H1 (cell line): Measurements from ENCODE around the gene CYP17A1. TPM values are rescaled to one million over a fixed set of nuclear protein-coding genes. Genes with fewer than 3 reads are reported as not detected.

ENCODE experiments used
- CTCF ChIA-PET: fragments of 300-600 bp; sonication (Branson Sonifier 250); formaldehyde crosslinking; loops from one replicate; lab custom pipeline; 2021; ENCODE audit not compliant: partially characterized antibody; lab: Charles Lee
- POLR2A ChIA-PET: fragments of 300-600 bp; sonication (Branson Sonifier 250); formaldehyde crosslinking; loops from one replicate; lab custom pipeline; 2021; ENCODE audit warnings: inconsistent platforms; ENCODE audit not compliant: partially characterized antibody; lab: Charles Lee
- DNase-seq, 2 experiments: peaks; one replicate each; pipeline versions ENCODE4 v3.0.0 to v3.0.0-alpha.2; 2010 to 2022; ENCODE audit warnings: low spot score in 2 of 2, low read depth in 1 of 2, mixed read lengths in 1 of 2
- FAIRE-seq: peaks from 2 replicates; lab custom pipeline; 2011; peaks lifted over from hg19 to GRCh38; lab: Jason Lieb, UNC
- H2AFZ ChIP-seq: 2 replicates; pipeline ENCODE4 v1.8.1; 2012; ENCODE audit warnings: low read length, inconsistent platforms
- H2AK5ac ChIP-seq: 2 replicates; pipeline ENCODE4 v1.6.1; 2013; ENCODE audit warnings: low read depth, low read length
- H2BK120ac ChIP-seq: replicated peaks from 2 replicates; pipeline ENCODE3; 2013; ENCODE audit warnings: low read depth, low read length, inconsistent platforms
- H2BK12ac ChIP-seq: 2 replicates; pipeline ENCODE4 v1.6.1; 2013; ENCODE audit warnings: low read depth, low read length
- H2BK15ac ChIP-seq: 2 replicates; pipeline ENCODE4 v1.6.1; 2013; ENCODE audit warnings: low read length
- H2BK20ac ChIP-seq: 2 replicates; pipeline ENCODE4 v1.6.1; 2013; ENCODE audit warnings: low read length
- H2BK5ac ChIP-seq: 2 replicates; pipeline ENCODE4 v1.6.1; 2013; ENCODE audit warnings: low read depth, low read length
- H3K14ac ChIP-seq: 2 replicates; pipeline ENCODE4 v1.6.1; 2013; ENCODE audit warnings: inconsistent platforms; ENCODE audit not compliant: insufficient read length
- H3K18ac ChIP-seq: 2 replicates; pipeline ENCODE4 v1.6.1; 2013; ENCODE audit warnings: low read length; ENCODE audit errors: extremely low read depth
- H3K23ac ChIP-seq: 2 replicates; pipeline ENCODE4 v1.6.1; 2013; ENCODE audit warnings: inconsistent platforms; ENCODE audit not compliant: insufficient read length
- H3K23me2 ChIP-seq: 2 replicates; pipeline ENCODE4 v1.6.1; 2013; ENCODE audit warnings: low read depth, low read length
- H3K27ac ChIP-seq: 2 replicates; pipeline ENCODE4 v1.6.1; 2011; ENCODE audit warnings: low read depth, low read length, inconsistent platforms
- H3K27me3 ChIP-seq, 4 experiments: replicated peaks in 1 of 4; 1 replicate in 1 of 4; 2 replicates in 3 of 4; pipeline versions ENCODE4 v1.6.1 to v1.8.1; 2011 to 2013; ENCODE audit warnings: low read length in 3 of 4, mild to moderate bottlenecking in 3 of 4, inconsistent platforms in 2 of 4, mixed read lengths in 2 of 4, moderate library complexity in 1 of 4; ENCODE audit not compliant: control insufficient read depth in 3 of 4, insufficient read depth in 3 of 4; ENCODE audit errors: extremely low read depth in 1 of 4
- H3K36me3 ChIP-seq, 4 experiments: 2 replicates each; pipeline versions ENCODE4 v1.6.1 to v1.8.1; 2011 to 2013; ENCODE audit warnings: mild to moderate bottlenecking in 4 of 4, low read length in 3 of 4, moderate library complexity in 2 of 4, control low read depth in 1 of 4, inconsistent platforms in 1 of 4; ENCODE audit not compliant: insufficient read depth in 4 of 4, control insufficient read depth in 2 of 4
- H3K4ac ChIP-seq: replicated peaks from 2 replicates; pipeline ENCODE3; 2013; ENCODE audit warnings: low read length, low read depth, mixed read lengths, inconsistent platforms; ENCODE audit not compliant: insufficient read length
- H3K4me1 ChIP-seq, 4 experiments: replicated peaks in 1 of 4; 1 replicate in 1 of 4; 2 replicates in 3 of 4; pipeline versions ENCODE4 v1.6.1 to v1.8.1; 2011 to 2013; ENCODE audit warnings: low read length in 3 of 4, inconsistent platforms in 2 of 4, mixed read lengths in 1 of 4; ENCODE audit not compliant: insufficient read depth in 4 of 4, control insufficient read depth in 3 of 4
- H3K4me2 ChIP-seq, 2 experiments: 2 replicates each; pipeline versions ENCODE4 v1.6.1 to v1.8.1; 2011 to 2013; ENCODE audit warnings: low read depth in 2 of 2, low read length in 2 of 2, control low read depth in 1 of 2, inconsistent platforms in 1 of 2, mild to moderate bottlenecking in 1 of 2; ENCODE audit not compliant: insufficient read depth in 1 of 2
- H3K4me3 ChIP-seq, 4 experiments: fragments of 200-600, 300-600 bp in 1 of 4; sonication (generic), shearing (Covaris generic), sonication (Bioruptor Twin) in 1 of 4; 2 replicates each; pipeline versions ENCODE4 v1.5.1 to v1.8.1; 2011 to 2016; ENCODE audit warnings: low read length in 4 of 4, low read depth in 3 of 4, control low read depth in 2 of 4, inconsistent platforms in 2 of 4, mild to moderate bottlenecking in 2 of 4, mixed read lengths in 1 of 4, moderate library complexity in 1 of 4; ENCODE audit not compliant: insufficient read depth in 2 of 4; ENCODE audit errors: extremely low read depth in 1 of 4
- H3K56ac ChIP-seq: replicated peaks from 2 replicates; pipeline ENCODE3; 2013; ENCODE audit warnings: low read depth, mild to moderate bottlenecking, mixed read lengths, low read length, inconsistent platforms; ENCODE audit not compliant: insufficient read length
- H3K79me1 ChIP-seq: 2 replicates; pipeline ENCODE4 v1.6.1; 2013; ENCODE audit warnings: low read depth, low read length, control low read depth
- H3K79me2 ChIP-seq, 2 experiments: 2 replicates each; pipeline versions ENCODE4 v1.6.1 to v1.8.1; 2012 to 2013; ENCODE audit warnings: low read length in 2 of 2, mild to moderate bottlenecking in 2 of 2, inconsistent platforms in 1 of 2; ENCODE audit not compliant: insufficient read depth in 2 of 2, control insufficient read depth in 1 of 2
- H3K9ac ChIP-seq, 4 experiments: replicated peaks in 1 of 4; 1 replicate in 1 of 4; 2 replicates in 3 of 4; pipeline versions ENCODE4 v1.6.1 to v1.8.1; 2011 to 2013; ENCODE audit warnings: low read depth in 3 of 4, low read length in 3 of 4, control low read depth in 2 of 4, mild to moderate bottlenecking in 2 of 4, moderate library complexity in 2 of 4, inconsistent platforms in 1 of 4; ENCODE audit errors: extremely low read depth in 1 of 4
- H3K9me3 ChIP-seq, 2 experiments: 2 replicates each; pipeline versions ENCODE4 v1.6.1 to v1.8.1; 2012 to 2013; ENCODE audit warnings: mild to moderate bottlenecking in 2 of 2, moderate library complexity in 2 of 2, control low read depth in 1 of 2, inconsistent platforms in 1 of 2, low read depth in 1 of 2, low read length in 1 of 2, mixed read lengths in 1 of 2; ENCODE audit not compliant: insufficient read depth in 2 of 2
- H4K20me1 ChIP-seq, 2 experiments: replicated peaks in 1 of 2; 2 replicates each; pipeline versions ENCODE3 to v1.8.1; 2011 to 2013; ENCODE audit warnings: inconsistent platforms in 2 of 2, low read length in 2 of 2, mild to moderate bottlenecking in 1 of 2; ENCODE audit not compliant: insufficient read depth in 2 of 2, control insufficient read depth in 1 of 2
- H4K5ac ChIP-seq: 2 replicates; pipeline ENCODE4 v1.6.1; 2013; ENCODE audit warnings: low read length, low read depth, mixed read lengths, inconsistent platforms; ENCODE audit not compliant: insufficient read length
- H4K8ac ChIP-seq: 2 replicates; pipeline ENCODE4 v1.8.0; 2013; ENCODE audit warnings: mild to moderate bottlenecking, moderate library complexity, low read length, inconsistent platforms; ENCODE audit not compliant: insufficient read depth; ENCODE audit errors: extremely low read depth
- H4K91ac ChIP-seq: replicated peaks from 2 replicates; pipeline ENCODE3; 2013; ENCODE audit warnings: low read length, mixed read lengths, inconsistent platforms; ENCODE audit not compliant: insufficient read length
- EP300 ChIP-seq, 2 experiments: IDR thresholded peaks; 1 replicate in 1 of 2; 2 replicates in 1 of 2; pipeline ENCODE4 v1.6.1; 2011 to 2012; ENCODE audit warnings: low read depth in 2 of 2, low read length in 2 of 2, mild to moderate bottlenecking in 2 of 2, borderline replicate concordance in 1 of 2, inconsistent platforms in 1 of 2, moderate library complexity in 1 of 2
- GABPA ChIP-seq: IDR thresholded peaks from 2 replicates; pipeline ENCODE4 v1.6.1; 2011; ENCODE audit warnings: mild to moderate bottlenecking, low read length, moderate library complexity, borderline replicate concordance; ENCODE audit not compliant: insufficient read depth
- HDAC6 ChIP-seq: IDR thresholded peaks from one replicate; pipeline ENCODE4 v1.7.1; 2012; ENCODE audit warnings: low read depth, mild to moderate bottlenecking, inconsistent platforms, low read length, moderate library complexity
- MAFK ChIP-seq: IDR thresholded peaks from 2 replicates; pipeline ENCODE4 v1.6.1; 2012; ENCODE audit warnings: low read depth, mild to moderate bottlenecking, improper control_type of control experiment, low read length
- WGBS, 2 experiments: shearing (Covaris generic) in 1 of 2; methylation state at CpG; one replicate each; pipeline versions ENCODE4 v1.1.6 to v1.1.7; 2013 to 2015; ENCODE audit warnings: low lambda C conversion rate in 2 of 2, mixed read lengths in 2 of 2, inconsistent platforms in 1 of 2, low coverage in 1 of 2, missing lambda C conversion rate in 1 of 2; ENCODE audit not compliant: insufficient replicate concordance in 2 of 2, insufficient coverage in 1 of 2, insufficient read length in 1 of 2; ENCODE audit errors: extremely low coverage in 1 of 2, missing lambda C conversion rate in 1 of 2; 5-methylcytosine and 5-hydroxymethylcytosine counted together
- polyA plus RNA-seq, 7 experiments: library from polyadenylated mRNA; depleted of rRNA in 3 of 7; stranded (reverse) in 5 of 7; unstranded in 2 of 7; fragments of >200 nt in 5 of 7; fragments of 200-250 nt in 2 of 7; gene quantifications; 1 replicate in 5 of 7; 2 replicates in 1 of 7; 4 replicates in 1 of 7; pipeline versions ENCODE4 v1.2.1 to v1.2.3, GENCODE V29; 2011 to 2013; ENCODE audit warnings: missing spikeins in 2 of 7, mixed read lengths in 2 of 7
- total RNA-seq: library from RNA; stranded (reverse); fragmentation: NEBNext Ultra II Directional; extraction: Animal tissue kit (Norgen Biotek cat#: 25700); gene quantifications from 2 replicates; pipeline ENCODE4 v1.2.1, GENCODE V29; 2021

CYP17A1 gene
- total and polyA plus RNA-seq, 2 of the 8 experiments (the other 6 are each of a cell fraction or from before 2014, with no cell fraction given) = not detected

DNA sequence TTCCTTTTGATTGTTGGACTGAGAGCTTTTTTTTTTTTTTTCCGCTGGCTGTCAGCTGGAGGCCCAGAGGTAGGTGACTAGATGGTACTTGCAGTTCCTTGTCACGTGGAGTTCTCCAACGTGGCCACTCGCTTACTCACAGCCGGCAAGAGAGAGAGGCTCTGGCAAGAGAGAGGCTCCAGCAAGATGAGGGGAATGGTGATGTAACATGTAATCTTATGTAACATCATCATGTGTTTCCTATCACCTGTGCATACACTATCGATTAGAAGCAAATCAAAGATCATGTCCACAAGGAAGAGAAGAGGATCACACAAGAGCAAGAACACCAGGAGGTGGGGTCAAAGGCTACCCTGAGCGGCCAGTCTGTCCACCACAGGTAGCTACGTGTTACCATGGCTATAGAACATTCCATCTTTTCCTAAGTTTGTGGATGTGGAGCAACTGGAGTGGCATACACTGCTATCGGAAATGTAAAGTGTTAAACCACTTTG is 12.9 kb upstream of the CYP17A1 start:
- Histone ChIP-seq H4K91ac (no peak overlapping the region), H3K79me1 (no peaks in the 10 kb centered on the region), H2AFZ (no peak overlapping the region), H3K27me3 (no peaks in the 10 kb centered on the region), H3K56ac (no peak overlapping the region), H3K4me3 (no peak overlapping the region), H3K23me2 (no peaks in the 10 kb centered on the region), H2BK120ac (no peak overlapping the region), H2BK15ac (no peak overlapping the region), H3K4me2 (no peak overlapping the region), H3K79me2 (no peaks in the 10 kb centered on the region), H2BK12ac (no peak overlapping the region), H4K20me1 (no peaks in the 10 kb centered on the region), H3K9ac (no peak overlapping the region), H3K36me3 (no peaks in the 10 kb centered on the region), H2BK20ac (no peak overlapping the region), H3K9me3 (peaks cover 0 to 3% of the 10 kb centered on the region in 2 experiments; a peak in 1 of 4 replicates), H3K23ac (no peak overlapping the region), H3K18ac (no peak overlapping the region), H2AK5ac (no peak overlapping the region), H2BK5ac (no peak overlapping the region), H3K4ac (no peak overlapping the region), H3K14ac (no peak overlapping the region), H4K8ac (no peak overlapping the region), H3K4me1 (peaks cover 0 to 2% (median 0%) of the 10 kb centered on the region in 4 experiments; a peak in 2 of 7 replicates), H4K5ac (no peak overlapping the region), H3K27ac (no peak overlapping the region)
- POLR2A ChIA-PET = interaction anchor here (0.6 to 2.9 kb wide), 3 partner anchors 19 to 495 kb away, joined by 3 to 9 read pairs (median 3); partner anchors contain the start of genes AS3MT and CNNM2
- no peak for FAIRE-seq
- CTCF ChIA-PET = interaction anchor here (0.8 to 5.6 kb wide), 4 partner anchors 14 to 122 kb away, joined by 3 to 42 read pairs (median 4); partner anchors contain the start of gene CYP17A1
- no peak for DNase-seq
- TF ChIP-seq EP300 (IDR thresholded peaks at IDR 0.05; ENCODE audit: borderline replicate concordance in 1 of 2, low read depth in 2 of 2, low read length in 2 of 2) (no peak), MAFK (no peak), HDAC6 (no peak), GABPA (no peak)
- 92% methylated on average over 8 of the region's 9 CpGs; no CpG with 5 or more reads in 1 of the 2 experiments for WGBS, 2 experiments
